HuH-7 (cell line): ENCODE data around the gene TUBD1.
"Not testable (repeated sequence)": the region's sequence is repeated elsewhere in the genome, so short reads cannot be mapped to it uniquely, and the experiment has no call there.

Experiments used
- DNase-seq: peaks from one replicate; pipeline ENCODE4 v3.0.0; 2011; ENCODE audit warnings: low spot score

Gene TUBD1

DNA sequence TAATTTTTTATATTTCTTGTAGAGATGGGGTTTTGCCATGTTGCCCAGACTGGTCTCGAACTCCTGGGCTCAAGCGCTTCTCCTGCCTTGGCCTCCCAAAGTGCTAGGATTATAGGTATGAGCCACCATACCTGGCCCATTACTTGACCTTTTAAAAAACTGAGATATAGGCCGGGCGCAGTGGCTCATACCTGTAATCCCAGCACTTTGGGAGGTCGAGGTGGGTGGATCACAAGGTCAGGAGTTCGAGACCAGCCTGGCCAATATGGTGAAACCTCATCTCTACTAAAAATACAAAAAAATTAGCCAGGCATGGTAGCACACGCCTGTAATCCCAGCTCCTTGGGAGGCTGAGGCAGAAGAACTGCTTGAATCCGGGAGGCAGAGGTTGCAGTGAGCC is 19.3 kb downstream of the TUBD1 start:
- not testable (repeated sequence) for DNase-seq

DNA sequence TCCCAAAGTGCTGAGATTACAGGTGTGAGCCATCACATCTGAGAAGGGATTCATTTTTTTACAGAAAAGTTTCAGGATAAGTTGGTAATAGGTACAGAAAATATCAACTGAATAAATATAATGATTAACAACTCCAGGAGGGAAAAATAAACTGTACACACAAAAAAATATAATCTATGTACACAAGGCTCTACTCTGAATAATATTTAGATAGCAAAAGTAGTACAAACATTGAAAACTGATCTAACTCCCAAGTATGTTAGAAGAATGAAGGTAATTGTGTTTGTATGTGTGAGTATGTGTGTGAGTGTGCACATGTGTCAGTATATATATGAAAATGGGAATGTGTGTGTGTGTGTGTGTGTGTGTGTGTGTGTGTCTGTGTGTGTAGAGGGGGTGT is 20.4 kb downstream of the TUBD1 start:
- DNase-seq = no peak

DNA sequence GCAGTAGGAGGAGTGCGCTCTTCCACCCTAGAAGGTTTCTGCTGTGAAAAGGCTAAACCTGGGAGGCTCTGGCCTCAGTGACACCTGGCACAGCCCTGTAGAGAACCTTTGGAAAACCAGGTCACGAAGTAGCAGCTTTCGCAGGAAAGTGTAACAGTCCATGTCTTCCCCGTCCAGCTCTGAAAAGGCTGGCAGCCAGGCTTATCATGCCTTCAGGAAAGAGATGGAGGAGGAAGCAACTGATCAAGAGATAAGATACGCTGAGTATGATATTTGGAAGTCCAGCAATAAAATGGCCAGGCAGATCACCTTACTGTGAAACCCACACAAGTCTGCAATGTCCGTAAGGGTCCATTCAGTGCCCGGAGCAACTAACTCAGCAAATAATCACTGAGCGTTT is 22.3 kb downstream of the TUBD1 start:
- no peak for DNase-seq

DNA sequence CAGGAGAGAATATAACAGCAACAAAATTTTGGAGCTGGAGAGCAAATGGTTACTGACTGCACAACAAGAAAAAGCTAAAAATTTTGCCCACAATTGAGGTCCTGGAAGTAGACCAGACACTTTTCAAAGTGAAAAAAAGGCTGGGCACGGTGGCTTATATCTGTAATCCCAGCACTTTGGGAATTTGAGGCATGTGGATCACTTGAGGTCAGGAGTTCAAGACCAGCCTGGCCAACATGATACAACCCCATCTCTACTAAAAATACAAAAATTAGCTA is 22.9 kb downstream of the TUBD1 start:
- DNase-seq = no peak

DNA sequence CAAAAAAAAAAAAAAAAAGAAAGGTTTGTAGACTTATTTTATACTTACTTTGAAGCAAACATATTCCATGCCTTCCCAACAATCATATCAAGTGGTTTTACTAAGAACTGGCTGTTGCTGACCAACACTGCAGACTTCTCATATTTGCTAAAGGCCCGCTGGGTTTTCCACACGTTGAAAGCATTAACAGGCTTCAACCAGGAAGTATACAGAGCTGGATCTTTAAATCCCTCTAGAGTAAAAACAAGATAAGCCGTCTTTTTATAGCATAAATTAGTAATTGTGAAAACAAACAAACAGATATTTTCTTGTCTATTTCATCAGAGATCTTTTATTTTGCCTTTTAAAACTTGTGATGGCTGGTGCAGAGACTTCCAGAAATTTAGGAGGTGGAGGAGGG is 29.1 kb downstream of the TUBD1 start:
- DNase-seq = no peak

DNA sequence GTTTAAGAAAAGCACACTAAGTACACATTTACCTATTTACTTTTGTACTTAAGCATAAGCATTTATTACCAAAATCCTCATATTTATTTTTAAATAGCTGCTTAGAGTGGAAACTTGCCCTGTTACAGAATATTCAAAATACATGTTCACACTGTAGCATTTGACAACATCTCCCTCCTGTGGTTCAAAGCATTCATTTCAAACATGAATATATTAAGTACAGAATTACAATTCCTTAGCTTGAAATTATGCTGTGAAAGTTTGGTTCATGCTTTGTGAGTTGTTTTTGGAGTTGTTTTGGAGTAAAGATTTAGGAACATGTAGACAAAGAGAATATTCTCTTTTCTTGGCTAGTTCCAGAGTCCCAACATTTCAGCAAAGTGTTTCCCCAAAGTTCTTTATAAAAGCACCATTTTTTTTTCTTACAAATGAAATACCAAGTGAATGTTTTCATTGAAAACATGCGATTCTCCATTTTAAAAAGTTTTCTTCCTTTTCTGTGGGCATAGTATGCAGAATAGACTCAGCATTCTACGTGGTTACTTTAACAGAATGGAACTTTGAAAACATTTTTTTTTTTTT is 33.2 kb downstream of the TUBD1 start:
- DNase-seq = no peak

DNA sequence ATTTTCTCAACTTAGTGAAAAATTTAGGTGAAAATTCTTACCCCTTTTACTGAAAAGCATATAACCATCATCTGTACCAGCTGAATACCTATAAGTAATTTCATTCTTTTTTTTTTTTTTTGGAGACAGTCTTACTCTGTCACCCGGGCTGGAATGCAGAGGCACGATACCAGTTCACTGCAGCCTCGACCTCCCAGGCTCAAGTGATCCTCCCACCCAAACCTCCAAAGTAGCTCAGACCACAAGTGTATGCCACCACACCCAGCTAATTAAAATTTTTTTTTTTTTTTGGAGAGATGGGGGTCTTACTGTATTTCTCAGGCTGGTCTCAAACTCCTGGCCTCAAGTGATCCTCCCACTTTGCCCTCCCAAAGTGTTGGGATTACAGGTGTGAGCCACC is 33.8 kb downstream of the TUBD1 start:
- no peak for DNase-seq

DNA sequence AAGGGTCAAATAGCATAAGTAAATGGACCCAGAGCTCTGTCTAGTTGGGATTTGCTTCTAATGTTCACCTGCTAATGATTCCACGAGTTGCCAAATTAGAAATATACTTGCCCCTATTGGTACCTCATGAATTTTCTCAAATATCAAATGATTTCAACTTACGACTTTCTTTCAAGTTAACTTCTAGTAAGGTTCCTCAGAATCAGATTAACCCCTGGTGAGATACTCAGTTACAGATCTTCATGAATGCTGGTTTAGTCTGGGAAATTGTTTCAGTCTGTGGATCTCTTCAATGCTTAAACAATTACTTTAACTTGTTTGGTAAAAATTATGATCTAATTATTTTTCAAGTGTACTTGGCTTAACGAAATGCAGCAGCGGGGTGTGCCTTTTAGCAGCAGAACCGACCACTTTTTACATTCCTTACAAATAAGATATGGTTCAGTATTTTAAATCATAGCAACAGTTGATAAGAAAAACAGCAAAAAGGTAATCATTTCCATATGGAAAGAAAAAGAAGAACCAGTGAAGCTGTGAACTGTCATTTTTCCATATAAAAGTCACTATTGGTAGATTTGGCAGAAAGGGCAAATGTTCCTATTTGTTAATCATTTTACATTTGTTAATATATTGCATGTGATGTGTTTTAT is 34.5 kb downstream of the TUBD1 start:
- no peak for DNase-seq

DNA sequence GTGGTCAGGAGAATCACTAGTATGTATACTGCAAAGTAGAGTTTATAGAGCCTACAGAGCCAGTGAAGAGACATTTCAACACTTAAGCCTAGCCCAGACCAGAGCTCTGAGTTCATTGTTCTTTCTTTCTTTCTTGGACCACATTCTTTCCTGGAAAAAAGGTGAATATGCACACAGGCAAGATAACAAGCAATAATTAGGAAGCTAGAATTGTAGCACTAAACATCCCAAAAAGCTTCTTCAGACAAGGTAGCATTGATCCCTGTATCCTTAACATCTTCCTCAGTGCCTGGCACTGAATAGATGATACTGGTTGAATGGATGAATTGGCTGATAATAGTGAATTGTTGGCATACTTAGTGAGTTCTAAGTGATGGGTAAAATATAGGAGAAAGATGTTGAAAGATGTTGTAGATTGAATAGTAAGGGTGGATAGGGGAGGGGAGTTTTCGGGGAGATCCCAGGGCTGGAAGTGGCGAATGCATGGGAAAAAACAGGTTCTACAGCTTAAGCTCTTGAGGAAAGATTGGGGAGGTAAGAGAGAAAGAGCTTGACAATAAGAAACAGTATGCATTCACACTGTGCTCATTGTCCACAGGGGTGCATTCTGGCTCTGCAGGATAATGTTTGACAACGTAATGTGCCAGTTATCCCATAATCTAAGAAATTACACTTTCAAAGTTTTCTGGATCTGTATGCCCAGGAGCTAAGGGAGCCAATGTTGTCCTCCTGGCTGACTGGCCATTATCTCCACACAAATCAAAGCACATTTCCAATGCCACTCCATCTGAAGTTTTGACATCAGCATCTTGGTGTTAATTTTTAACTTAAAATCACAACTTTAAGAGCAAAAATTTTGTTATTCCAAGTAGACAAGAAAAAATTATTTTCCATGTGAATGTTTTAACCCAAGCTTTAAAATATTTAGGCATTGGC is 35.6 kb downstream of the TUBD1 start:
- DNase-seq = no peak

DNA sequence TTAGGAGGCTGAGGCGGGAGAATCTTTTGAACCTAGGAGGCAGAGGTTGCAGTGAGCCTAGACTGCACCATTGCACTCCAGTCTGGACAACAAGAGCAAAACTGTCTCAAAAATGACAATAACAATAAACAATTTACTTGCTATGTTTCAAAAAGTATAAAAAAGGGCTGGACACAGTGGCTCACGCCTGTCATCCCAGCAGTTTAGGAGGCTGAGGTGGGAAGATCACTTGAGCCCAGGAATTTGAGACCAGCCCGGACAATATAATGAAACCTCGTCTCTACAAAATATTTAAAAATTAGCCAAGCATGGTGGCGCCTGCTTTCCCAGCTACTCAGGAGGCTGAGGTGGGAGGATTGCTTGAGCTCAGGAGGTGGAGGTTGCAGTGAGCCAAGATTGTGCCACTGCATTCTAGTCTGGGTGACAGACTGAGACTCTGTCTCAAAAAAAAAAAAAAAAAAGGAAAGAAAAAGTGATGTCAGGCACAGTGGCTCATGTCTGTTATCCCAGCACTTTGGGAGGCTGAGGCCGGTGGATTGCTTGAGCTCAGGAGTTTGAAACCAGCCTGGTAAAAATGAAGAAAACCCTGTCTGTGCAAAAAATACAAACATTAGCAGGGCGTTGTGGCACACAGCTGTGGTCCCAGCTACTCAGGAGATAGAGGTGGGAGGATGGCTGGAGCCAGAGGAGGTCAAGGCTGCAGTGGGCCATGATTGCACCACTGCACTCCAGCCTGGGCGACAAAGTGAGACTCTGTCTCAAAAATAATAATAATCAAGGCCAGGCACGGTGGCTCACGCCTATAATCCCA is 38.6 kb downstream of the TUBD1 start:
- DNase-seq = not testable (repeated sequence)

DNA sequence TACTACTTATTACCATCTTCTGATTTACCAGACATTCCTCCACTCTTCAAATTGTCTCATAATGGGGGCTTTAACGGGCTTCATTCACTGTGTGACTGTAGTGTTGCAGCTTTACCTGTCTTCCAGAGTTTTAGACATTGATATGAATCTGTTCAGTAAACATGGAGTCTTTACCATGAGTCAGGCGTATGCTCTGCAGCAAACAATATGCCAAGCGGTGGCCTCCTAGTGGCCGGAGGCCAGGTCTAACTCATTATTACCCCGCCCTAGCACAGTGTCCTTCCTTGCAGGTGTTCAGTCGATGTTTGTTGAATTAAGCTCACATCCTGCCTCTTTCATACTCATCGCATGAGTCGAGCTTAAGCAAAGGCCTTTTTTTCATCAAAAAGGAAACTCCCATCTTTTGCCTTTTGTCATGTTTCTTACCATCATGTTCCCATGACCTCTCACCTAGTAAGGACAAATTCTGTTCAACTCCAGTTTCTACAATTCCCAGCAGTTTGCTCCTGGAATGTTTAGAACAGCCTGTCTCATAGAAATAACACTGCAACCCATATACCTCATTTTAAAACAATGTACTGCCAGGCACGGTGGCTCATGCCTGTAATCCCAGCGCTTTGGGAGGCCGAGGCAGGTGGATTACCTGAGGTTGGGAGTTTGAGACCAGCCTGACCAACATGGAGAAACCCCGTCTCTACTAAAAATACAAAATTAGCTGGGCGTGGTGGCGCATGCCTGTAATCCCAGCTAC is 39.4 kb downstream of the TUBD1 start:
- DNase-seq = peak; percentile 61

DNA sequence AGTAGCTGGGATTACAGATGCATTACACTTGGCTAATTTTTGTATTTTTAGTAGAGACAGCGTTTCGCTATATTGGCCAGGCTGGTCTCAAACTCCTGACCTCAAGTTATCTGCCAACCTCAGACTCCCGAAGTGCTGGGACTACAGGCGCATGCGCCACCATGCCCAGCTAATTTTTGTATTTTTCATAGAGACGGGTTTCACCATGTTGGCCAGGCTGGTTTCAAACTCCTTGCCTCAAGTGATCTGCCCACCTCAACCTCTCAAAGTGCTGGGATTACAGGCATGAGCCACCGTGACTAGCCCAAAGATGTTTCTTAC is 39.9 kb downstream of the TUBD1 start:
- DNase-seq = not testable (repeated sequence)

DNA sequence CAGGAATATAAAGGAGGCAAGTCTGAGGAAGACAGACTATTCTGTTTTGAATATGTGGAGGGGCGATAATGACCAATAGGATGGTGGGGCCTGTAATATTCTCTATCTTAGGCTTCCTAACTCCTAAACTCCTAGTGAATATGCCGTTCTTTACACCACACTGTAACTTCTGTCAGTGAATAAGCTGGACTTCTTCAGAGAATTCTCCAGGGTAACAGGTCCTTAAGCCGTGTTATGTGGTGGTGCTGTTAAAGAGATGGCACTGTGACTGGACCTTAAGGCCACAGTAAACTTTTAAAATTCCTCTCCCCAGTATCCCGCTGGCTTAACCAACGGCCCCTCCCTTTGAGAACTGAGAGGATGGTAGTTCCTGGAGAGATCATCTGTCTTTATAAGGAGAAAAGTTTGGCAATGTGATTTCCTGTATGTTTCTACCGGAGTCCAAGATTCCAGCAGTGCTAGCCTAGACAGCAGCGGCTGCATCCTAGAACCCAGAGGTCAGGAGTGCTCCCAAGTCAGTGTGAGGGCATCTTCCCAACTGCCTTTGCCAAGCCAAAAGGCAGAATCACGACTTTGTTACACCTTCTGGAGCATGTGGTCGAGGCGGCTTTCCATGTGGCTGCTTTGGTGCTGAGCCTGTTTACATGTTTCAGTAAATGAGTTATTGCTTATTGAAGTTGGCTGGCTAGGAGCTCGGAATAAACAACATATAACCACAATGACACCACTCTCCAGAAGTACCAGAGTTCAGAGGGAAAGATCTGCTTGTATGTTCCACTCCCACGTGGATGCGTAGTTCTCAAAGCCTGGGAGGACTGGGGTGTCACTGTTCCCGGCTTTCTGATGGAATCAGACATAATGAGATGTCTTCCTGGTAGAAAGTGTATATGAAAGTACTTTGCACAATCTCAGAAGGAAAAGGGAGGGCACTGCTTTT is 41.0 kb downstream of the TUBD1 start:
- DNase-seq = no peak

DNA sequence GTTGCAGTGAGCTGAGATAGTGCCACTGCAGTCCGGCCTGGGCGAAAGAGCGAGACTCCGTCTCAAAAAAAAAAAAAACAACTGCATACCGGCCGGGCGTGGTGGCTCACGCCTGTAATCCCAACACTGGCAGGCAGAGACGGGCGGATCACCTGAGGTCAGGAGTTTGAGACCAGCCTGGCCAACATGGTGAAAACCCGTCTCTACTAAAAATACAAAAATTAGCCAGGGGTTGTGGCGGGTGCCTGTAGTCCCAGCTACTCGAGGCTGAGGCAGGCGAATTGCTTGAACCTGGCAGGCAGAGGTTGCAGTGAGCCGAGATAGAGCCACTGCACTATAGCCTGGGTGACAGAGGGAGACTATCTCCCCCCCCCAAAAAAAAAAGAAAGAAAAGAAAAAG is 42.4 kb downstream of the TUBD1 start:
- DNase-seq = not testable (repeated sequence)

DNA sequence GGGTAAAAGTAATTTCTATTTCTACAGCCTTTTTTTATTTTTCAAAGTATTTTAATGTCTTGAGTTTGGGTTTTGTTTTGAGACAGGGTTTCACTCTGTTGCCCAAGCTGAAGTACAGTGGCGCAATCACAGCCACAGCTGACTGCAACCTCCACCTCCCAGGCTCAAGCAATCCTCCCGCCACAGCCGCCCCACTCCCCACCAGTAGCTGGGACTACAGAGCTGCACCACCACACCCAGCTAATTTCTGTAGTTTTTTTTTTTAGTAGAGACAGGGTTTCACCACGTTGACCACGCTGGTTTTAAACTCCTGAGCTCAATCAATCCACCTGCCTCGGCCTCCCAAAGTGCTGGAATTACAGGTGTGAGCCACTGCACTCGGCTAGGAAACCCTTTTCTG is 44.0 kb downstream of the TUBD1 start:
- DNase-seq = no peak

DNA sequence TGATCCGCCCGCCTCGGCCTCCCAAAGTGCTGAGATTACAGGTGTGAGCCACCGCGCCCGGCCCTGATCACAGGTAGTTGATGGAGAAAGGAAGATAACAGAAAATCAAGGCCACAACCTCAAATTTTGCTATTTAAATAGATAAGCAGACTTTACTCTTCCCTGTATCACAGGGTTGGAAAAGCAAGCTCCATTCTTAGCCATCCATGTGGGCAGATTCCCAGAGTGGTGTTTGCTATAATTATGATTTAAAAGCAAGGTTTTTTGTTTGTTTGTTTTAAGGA is 44.4 kb downstream of the TUBD1 start:
- DNase-seq = no peak

DNA sequence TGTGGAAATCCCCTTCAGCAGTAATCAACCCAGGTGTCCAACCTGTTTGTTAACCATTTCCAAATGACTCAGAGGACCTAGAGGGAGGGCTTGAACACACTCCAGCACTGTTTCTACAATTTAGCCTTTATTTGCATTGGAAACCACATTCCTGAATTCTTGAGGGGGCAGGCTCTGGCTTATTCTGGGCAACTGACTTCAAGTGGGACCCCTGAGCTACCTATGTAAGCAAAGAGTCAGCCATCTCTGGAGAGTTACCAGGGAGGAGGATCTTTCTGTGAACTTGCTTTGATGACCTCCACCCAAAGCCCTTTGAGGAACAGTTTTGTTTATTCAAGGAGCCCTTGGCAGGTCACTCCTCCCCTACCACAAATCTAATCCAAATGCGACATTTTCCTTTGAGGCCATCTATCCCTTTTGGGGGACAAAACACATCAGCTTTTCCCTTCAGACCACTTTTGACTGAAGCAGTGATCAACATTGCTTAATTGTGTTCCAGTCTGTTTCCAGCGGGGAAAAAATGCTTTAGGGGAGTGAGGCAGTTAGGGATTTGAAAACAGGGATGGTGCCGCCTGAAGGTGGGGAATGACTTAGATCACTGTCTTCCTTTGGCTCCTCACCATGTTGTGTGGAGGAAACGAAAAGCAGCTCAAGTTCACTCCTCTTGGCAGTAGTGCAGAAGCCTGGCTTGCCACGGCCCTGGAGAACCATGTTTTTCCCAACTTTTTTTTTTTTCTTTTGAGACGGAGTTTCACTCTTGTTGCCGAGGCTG is 46.2 kb downstream of the TUBD1 start:
- no peak for DNase-seq

DNA sequence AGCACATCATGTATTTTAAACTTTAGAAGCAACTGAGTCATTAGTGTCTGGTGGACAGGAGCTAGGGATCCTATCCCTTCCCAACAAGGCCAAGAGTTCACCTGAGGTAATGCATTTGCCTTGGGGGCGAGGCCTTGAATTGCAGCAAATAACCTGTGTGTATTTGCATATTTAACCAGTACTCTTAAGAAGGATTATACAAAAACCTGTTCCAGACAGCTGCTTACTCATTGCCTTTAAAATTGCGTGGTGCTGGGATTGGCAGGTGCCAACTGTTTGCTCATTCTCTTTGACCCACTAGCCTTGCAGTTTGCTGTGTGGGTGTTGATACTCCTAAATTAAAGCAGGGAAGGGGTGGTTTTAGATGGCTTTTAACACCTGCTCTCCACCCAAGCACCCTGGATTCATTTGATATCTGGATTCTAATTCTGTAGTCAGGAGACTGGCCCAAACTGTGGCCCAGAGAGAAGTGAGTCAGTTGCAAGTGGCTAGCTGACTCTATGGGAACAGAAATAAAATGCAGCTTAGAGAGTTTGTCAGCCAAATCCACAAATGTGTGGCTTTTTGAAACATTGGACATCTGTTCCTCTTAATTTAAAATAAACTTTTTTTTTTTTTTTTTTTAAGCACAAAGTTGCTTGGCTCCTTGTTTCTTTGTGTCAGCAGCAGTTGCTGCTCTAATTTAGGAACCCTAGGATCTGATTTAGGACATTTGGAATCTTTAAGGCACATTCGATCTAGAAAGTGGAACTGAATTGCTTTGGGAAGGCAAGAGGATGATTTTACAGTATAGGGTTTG is 46.9 kb downstream of the TUBD1 start:
- no peak for DNase-seq

DNA sequence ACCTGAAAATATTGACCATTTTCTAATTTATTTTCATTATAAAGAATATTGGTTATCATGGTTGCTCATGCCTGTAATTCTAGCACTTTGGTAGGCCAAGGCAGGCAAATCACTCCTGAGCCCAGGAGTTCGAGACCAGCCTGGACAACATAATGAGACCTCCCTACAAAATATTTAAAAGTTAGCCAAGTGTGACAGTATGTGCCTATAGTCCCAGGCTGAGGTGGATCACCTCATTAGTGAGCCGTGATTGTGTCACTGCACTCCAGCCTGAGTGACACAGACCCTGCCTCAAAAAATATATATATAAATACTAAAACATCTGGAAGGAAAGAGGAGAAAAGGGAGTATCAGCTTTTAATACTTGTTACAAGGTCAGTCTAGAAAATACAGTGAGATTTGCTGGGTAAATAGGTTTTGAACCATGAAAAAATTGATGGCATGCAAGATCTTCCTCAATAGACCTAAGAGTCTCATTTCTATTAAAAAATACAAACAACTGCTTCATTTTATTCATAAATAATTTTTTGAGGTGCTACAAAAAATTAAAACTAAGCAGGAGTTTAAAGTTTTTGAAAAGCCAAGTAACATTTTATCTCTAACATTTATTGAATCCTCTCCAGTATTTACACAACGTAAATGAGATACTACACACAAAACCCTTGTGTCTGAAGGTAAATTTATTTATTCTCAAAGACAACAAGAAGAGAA is 47.7 kb downstream of the TUBD1 start:
- DNase-seq = no peak
